Breast epithelium (tissue), 3 donors: ENCODE results near the gene RPS27.

Source experiments
- POLR2A ChIP-seq: fragments of 450-650 bp; IDR thresholded peaks from one replicate; pipeline ENCODE4 v1.6.1; 2016; ENCODE audit warnings: antibody characterized with exemption, mild to moderate bottlenecking, moderate library complexity
- POLR2AphosphoS5 ChIP-seq, 3 donors: sonication (generic); formaldehyde crosslinking; IDR thresholded peaks; one replicate each; pipeline ENCODE4 v1.6.1; 2017; ENCODE audit warnings: antibody characterized with exemption in 3 of 3
- TF ChIP-seq, protein P1 (sequence below), 3 donors: fragments of 450-650 bp; IDR thresholded peaks; one replicate each; pipeline ENCODE4 v1.5.1; 2016 to 2017; ENCODE audit warnings: antibody characterized with exemption in 3 of 3, mild to moderate bottlenecking in 3 of 3, moderate library complexity in 3 of 3

DNA sequence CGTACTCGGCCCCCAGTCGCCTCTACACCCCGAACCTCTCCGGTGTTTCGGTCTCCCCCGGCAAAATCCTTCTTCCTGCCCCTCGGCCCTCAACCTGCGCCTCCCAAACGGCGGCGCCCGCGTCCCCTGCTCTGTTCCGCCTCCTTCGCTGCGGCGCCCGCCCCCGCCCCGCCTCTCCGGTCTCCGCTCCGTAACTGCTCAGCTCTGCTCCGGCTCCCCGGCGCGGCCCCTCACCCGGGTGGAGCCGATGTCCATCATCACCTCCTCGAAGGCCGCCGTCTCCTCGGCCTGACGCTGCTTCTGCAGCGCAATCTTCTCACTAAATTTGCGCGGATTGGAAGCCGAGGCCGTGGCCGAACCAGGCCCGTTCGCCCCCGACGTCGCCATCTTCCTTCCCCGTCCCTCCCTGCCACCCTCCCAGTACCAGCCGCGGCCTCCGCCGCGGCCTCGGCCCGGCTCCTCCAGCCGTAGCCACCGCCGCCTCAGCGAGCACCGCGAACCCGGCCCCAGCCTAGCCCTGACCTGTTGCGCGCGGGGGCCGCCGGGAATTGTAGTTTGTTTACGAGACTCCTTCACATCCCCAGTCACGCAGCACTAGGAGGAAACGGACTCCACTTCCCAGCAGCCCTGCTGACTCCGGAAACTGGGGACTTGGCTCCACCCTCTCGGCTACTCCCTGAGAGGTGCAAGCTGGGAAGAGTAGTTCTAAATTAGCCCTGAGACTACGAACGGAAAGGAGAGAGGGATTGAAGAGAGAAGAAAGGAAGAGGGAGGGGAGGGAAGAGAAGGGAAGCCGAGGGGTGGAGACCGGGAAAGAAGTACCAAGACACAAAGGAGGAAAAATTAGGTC, 32.2 kb upstream of the RPS27 start, which contains the start of gene CRTC2:
- TF ChIP-seq, protein P1, sequence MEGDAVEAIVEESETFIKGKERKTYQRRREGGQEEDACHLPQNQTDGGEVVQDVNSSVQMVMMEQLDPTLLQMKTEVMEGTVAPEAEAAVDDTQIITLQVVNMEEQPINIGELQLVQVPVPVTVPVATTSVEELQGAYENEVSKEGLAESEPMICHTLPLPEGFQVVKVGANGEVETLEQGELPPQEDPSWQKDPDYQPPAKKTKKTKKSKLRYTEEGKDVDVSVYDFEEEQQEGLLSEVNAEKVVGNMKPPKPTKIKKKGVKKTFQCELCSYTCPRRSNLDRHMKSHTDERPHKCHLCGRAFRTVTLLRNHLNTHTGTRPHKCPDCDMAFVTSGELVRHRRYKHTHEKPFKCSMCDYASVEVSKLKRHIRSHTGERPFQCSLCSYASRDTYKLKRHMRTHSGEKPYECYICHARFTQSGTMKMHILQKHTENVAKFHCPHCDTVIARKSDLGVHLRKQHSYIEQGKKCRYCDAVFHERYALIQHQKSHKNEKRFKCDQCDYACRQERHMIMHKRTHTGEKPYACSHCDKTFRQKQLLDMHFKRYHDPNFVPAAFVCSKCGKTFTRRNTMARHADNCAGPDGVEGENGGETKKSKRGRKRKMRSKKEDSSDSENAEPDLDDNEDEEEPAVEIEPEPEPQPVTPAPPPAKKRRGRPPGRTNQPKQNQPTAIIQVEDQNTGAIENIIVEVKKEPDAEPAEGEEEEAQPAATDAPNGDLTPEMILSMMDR (IDR thresholded peaks at IDR 0.05), result no peak
- TF ChIP-seq POLR2AphosphoS5 (IDR thresholded peaks at IDR 0.05), result peak; percentile 79 to 91 (median 90)
- TF ChIP-seq POLR2A, result peak; percentile 64
